WI38 (cell line): Measurements from ENCODE around the gene TRIM16.
"Not testable (repeated sequence)": the region's sequence is repeated elsewhere in the genome, so short reads cannot be mapped to it uniquely, and the experiment has no call there.

Experiments
- H3K4me3 ChIP-seq: 2 replicates; pipeline ENCODE4 v1.5.1; 2011; ENCODE audit warnings: low read depth, mild to moderate bottlenecking, control low read depth, low read length

The TRIM16 gene

GRCh38 chr17:15588017-15588416, 96.1 kb downstream of the TRIM16 start:
- not testable (repeated sequence) for H3K4me3 ChIP-seq

GRCh38 chr17:15583313-15583712, 100.8 kb downstream of the TRIM16 start:
- H3K4me3 ChIP-seq, result not testable (repeated sequence)

- not testable (repeated sequence) for H3K4me3 ChIP-seq
Observed at GRCh38 chr17:15581462-15581861, 102.6 kb downstream of the TRIM16 start.
